OCI-LY3 (cell line): ENCODE results near the gene DNAI2.

ENCODE experiments used
- H2AFZ ChIP-seq: fragments of 200-600, 300-600 bp; shearing (Covaris generic); 2 replicates; pipeline ENCODE4 v1.6.0; 2014; ENCODE audit warnings: antibody characterized with exemption, low read depth, low read length
- H3K27ac ChIP-seq: fragments of 200-600, 300-600 bp; sonication (generic); 2 replicates; pipeline ENCODE4 v1.5.1; 2014; ENCODE audit warnings: mild to moderate bottlenecking, low read length, moderate library complexity, mixed read lengths
- H3K27me3 ChIP-seq: fragments of 200-600, 300-600 bp; sonication (generic); 2 replicates; pipeline ENCODE4 v1.6.1; 2014; ENCODE audit warnings: low read depth, low read length, mixed read lengths
- H3K36me3 ChIP-seq: fragments of 200-600, 300-600 bp; sonication (generic); replicated peaks from 2 replicates; pipeline ENCODE3; 2014; ENCODE audit warnings: low read depth, low read length, mixed read lengths
- H3K4me1 ChIP-seq: fragments of 300-600, 200-600 bp; sonication (generic); 2 replicates; pipeline ENCODE4 v1.6.1; 2014; ENCODE audit warnings: low read length, mixed read lengths
- H3K4me2 ChIP-seq: fragments of 200-600, 300-600 bp; sonication (generic); 2 replicates; pipeline ENCODE4 v1.6.1; 2014; ENCODE audit warnings: low read length, mixed read lengths
- H3K4me3 ChIP-seq: fragments of 300-600, 200-600 bp; sonication (generic); 2 replicates; pipeline ENCODE4 v1.5.1; 2014; ENCODE audit warnings: antibody characterized with exemption, mild to moderate bottlenecking, low read length, moderate library complexity
- H3K79me2 ChIP-seq: fragments of 300-600, 200-600 bp; shearing (Covaris generic); 2 replicates; pipeline ENCODE4 v1.6.1; 2014; ENCODE audit warnings: mild to moderate bottlenecking, low read length, mixed read lengths
- H3K9ac ChIP-seq: fragments of 300-600, 200-600 bp; shearing (Covaris generic); 2 replicates; pipeline ENCODE4 v1.6.0; 2014; ENCODE audit warnings: mild to moderate bottlenecking, low read length, moderate library complexity
- H3K9me3 ChIP-seq: fragments of 200-600, 300-600 bp; shearing (Covaris generic); 2 replicates; pipeline ENCODE4 v1.6.1; 2014; ENCODE audit warnings: low read length, mixed read lengths; ENCODE audit not compliant: insufficient read depth
- H4K20me1 ChIP-seq: fragments of 200-600, 300-600 bp; sonication (generic); 2 replicates; pipeline ENCODE4 v1.6.1; 2016; ENCODE audit warnings: low read length, mixed read lengths; ENCODE audit not compliant: insufficient read depth
- EZH2phosphoT487 ChIP-seq: fragments of 200-600 bp; shearing (Covaris generic); IDR thresholded peaks from 2 replicates; pipeline ENCODE4 v1.6.1; 2018; ENCODE audit warnings: antibody characterized with exemption, mixed run types, low read depth
- TF ChIP-seq, protein P1 (sequence below): fragments of 200-600, 300-600 bp; sonication (generic); IDR thresholded peaks from 2 replicates; pipeline ENCODE4 v1.5.1; 2014; ENCODE audit warnings: antibody characterized with exemption, low read length, low read depth

The DNAI2 gene

DNA sequence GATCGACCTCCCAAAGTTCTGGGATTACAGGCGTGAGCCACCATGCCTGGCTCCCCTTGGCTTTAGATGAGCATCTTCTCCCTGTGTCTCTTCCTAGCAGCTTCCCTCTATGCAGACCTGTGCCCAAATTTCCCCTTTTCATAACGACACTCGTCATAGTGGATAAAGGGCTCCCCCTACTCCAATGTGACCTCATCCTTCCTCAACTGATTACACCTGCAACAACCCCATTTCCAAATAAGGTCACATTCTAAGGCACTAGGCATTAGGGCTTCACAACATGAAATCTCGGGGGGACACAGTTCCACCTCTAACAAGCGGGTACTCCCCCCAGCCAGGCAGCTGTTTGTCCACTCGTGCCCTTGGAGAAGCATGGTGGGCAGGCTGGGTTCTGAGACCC is 62.3 kb downstream of the DNAI2 start:
- Histone ChIP-seq H3K27ac (no peak overlapping the region), H3K27me3 (peaks cover 7% of the 10 kb centered on the region), H3K4me2 (no peak overlapping the region)

DNA sequence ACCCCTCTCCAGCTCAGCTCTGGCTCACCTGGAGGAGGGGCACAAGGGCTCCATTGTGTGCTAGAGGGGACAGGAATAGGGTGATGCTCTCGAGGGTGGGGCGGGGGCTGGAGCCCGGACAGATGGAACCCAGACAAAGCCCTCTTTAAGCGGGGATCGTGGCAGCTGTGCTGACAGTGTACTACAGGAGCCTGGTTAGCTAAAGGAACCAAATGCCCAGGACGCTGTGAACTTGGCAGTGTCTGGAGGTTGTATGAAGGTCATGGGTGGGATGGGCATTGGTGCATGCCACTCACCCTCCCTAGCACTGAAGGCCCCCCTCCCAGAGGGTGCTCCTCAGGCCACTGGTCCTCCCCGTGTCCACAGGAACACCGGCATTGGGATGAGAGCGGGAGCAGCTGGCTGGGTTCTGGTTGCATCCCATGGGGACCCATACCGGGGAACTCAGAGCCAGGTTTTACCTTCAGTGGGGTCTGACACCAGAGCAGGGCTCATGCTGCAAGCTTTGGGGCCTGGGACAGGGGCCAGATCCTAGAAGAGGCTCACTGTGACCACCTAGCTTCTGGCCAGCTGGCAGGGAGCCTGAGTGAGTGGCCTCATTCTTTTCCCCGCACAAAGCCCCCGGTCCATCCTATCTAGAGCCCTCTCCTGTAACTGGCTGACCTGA is 63.9 kb downstream of the DNAI2 start:
- no peak overlapping the region for H3K4me2 ChIP-seq
- H3K4me3 ChIP-seq, result no peak overlapping the region
- no peak overlapping the region for H3K9ac ChIP-seq
- no peaks in the 10 kb centered on the region for H3K4me1 ChIP-seq
- H4K20me1 ChIP-seq, result no peaks in the 10 kb centered on the region
- peaks cover 7% of the 10 kb centered on the region for H3K27me3 ChIP-seq
- no peaks in the 10 kb centered on the region for H3K36me3 ChIP-seq
- no peak overlapping the region for H3K27ac ChIP-seq
- TF ChIP-seq EZH2phosphoT487, result no peak
- TF ChIP-seq, protein P1, sequence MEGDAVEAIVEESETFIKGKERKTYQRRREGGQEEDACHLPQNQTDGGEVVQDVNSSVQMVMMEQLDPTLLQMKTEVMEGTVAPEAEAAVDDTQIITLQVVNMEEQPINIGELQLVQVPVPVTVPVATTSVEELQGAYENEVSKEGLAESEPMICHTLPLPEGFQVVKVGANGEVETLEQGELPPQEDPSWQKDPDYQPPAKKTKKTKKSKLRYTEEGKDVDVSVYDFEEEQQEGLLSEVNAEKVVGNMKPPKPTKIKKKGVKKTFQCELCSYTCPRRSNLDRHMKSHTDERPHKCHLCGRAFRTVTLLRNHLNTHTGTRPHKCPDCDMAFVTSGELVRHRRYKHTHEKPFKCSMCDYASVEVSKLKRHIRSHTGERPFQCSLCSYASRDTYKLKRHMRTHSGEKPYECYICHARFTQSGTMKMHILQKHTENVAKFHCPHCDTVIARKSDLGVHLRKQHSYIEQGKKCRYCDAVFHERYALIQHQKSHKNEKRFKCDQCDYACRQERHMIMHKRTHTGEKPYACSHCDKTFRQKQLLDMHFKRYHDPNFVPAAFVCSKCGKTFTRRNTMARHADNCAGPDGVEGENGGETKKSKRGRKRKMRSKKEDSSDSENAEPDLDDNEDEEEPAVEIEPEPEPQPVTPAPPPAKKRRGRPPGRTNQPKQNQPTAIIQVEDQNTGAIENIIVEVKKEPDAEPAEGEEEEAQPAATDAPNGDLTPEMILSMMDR, result no peak
- no peaks in the 10 kb centered on the region for H3K9me3 ChIP-seq
- H2AFZ ChIP-seq, result no peak overlapping the region
- no peaks in the 10 kb centered on the region for H3K79me2 ChIP-seq

More for the DNA sequence above, 62.3 kb downstream of the DNAI2 start:
- Histone ChIP-seq H3K4me1 (no peaks in the 10 kb centered on the region), H2AFZ (no peak overlapping the region), H3K36me3 (no peaks in the 10 kb centered on the region), H3K79me2 (no peaks in the 10 kb centered on the region), H3K9ac (no peak overlapping the region), H4K20me1 (no peaks in the 10 kb centered on the region), H3K4me3 (no peak overlapping the region), H3K9me3 (no peaks in the 10 kb centered on the region)
- no peak for TF ChIP-seq EZH2phosphoT487
- TF ChIP-seq, protein P1, result no peak

DNA sequence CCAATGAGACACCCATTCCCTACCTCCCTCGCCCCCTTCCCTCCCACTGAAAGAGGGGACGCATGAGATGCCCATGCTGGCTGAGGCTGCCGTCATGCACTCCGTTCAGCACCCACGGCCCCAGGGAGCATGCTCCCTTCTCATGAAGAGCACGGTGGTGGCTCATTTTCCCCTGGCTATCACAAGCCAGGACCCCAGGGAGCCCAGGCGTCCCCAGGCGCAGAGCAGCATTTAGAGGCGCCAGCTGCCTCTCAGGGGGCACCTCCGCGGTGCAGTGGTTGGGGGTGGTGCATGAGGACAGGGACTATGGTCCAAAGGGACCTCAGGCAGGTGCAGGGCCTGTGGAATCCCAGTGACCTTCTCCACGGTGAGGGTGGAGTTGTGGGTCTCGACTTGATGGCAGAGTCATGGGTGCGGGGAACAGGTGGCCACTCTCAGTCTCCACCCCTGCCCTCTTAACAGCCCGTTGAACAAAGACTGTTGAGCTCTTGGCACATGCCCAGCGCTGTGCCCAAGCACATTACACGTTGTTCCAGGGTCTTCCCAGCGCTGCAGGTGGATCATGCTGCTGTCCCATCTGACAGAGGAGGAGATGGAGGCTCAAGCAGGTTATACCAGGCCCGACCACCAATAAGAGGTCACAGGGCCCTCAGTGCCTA is 65.6 kb downstream of the DNAI2 start:
- no peaks in the 10 kb centered on the region for H3K4me1 ChIP-seq
- TF ChIP-seq EZH2phosphoT487, result no peak
- TF ChIP-seq, protein P1, result no peak
- no peaks in the 10 kb centered on the region for H3K9me3 ChIP-seq
- H3K4me3 ChIP-seq, result no peak overlapping the region
- H3K36me3 ChIP-seq, result no peaks in the 10 kb centered on the region
- no peaks in the 10 kb centered on the region for H3K79me2 ChIP-seq
- H3K27ac ChIP-seq, result no peak overlapping the region
- H3K4me2 ChIP-seq, result no peak overlapping the region
- H4K20me1 ChIP-seq, result no peaks in the 10 kb centered on the region
- peaks cover 7% of the 10 kb centered on the region for H3K27me3 ChIP-seq
- no peak overlapping the region for H2AFZ ChIP-seq
- no peak overlapping the region for H3K9ac ChIP-seq

DNA sequence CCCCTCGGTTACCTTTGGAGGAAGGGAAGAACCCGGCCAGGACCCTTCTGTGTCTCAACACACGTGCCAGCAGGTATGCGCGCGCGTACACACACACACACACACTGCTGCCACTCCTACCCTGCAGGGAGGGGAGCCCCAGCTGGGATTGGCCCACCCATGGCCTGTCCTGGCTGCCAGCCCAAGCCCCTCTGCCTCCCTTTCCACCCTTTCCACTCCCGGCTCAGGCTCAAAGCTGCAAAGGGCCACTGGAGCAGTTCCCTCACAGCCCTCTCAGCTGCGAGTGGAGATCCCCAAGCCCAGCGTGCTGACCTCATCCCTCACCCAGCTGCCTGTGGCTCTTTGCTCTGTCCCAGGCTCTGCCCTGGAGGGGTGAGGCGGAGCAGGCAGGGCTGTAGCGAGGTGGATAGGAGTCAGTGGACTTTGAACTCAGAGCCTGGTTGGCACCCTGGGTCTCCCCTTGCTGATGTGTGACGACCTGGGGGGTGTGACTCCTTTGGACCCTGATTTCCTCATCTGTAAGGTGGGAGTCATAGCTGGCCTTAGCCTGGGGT is 66.5 kb downstream of the DNAI2 start:
- Histone ChIP-seq H3K9me3 (no peaks in the 10 kb centered on the region), H3K79me2 (no peaks in the 10 kb centered on the region), H3K4me3 (no peak overlapping the region), H3K4me1 (no peaks in the 10 kb centered on the region), H3K36me3 (no peaks in the 10 kb centered on the region), H3K4me2 (no peak overlapping the region), H3K27ac (no peak overlapping the region), H3K9ac (no peak overlapping the region), H4K20me1 (no peaks in the 10 kb centered on the region), H3K27me3 (peaks cover 7% of the 10 kb centered on the region), H2AFZ (no peak overlapping the region)
- TF ChIP-seq EZH2phosphoT487, result no peak
- TF ChIP-seq, protein P1, result no peak
